Measurements from ENCODE around the gene POPDC3.

DNA sequence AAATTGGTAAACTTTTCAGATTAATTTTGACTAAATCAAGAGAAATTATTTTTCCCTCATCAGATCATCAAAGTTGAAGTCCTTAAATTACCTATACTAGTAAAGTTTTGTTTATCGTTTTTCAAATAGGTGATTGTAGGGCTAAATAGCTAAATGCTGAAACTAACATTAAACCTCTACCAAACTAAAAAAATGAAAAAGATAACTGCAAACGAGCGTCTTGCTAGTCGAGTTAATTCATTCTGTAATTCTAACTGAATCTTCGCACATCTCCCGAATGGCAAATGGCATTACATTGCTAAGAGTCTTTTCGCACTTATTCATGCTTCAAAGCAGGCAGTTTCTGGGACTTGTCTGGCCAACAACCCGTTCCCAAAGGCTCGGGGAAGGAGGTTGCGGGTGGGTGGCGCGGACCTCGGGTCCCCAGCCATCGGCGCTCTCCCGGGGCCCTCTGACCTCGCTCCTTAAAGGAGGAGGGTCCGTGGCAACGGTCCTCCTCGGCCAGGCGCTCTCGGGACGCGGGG, 43.8 kb downstream of the POPDC3 start:
- no peak for TF ChIP-seq POLR2AphosphoS5 (IDR thresholded peaks at IDR 0.05)
- TF ChIP-seq, protein P1, sequence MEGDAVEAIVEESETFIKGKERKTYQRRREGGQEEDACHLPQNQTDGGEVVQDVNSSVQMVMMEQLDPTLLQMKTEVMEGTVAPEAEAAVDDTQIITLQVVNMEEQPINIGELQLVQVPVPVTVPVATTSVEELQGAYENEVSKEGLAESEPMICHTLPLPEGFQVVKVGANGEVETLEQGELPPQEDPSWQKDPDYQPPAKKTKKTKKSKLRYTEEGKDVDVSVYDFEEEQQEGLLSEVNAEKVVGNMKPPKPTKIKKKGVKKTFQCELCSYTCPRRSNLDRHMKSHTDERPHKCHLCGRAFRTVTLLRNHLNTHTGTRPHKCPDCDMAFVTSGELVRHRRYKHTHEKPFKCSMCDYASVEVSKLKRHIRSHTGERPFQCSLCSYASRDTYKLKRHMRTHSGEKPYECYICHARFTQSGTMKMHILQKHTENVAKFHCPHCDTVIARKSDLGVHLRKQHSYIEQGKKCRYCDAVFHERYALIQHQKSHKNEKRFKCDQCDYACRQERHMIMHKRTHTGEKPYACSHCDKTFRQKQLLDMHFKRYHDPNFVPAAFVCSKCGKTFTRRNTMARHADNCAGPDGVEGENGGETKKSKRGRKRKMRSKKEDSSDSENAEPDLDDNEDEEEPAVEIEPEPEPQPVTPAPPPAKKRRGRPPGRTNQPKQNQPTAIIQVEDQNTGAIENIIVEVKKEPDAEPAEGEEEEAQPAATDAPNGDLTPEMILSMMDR (IDR thresholded peaks at IDR 0.05) = no peak
